Hippocampal formation (tissue), 2 donors: ENCODE results near the gene PALB2.

Experiments used
- DNase-seq, 2 donors: peaks; one replicate each; lab custom pipeline; 2025; lab: John Stamatoyannopoulos, UW

PALB2 gene

DNA sequence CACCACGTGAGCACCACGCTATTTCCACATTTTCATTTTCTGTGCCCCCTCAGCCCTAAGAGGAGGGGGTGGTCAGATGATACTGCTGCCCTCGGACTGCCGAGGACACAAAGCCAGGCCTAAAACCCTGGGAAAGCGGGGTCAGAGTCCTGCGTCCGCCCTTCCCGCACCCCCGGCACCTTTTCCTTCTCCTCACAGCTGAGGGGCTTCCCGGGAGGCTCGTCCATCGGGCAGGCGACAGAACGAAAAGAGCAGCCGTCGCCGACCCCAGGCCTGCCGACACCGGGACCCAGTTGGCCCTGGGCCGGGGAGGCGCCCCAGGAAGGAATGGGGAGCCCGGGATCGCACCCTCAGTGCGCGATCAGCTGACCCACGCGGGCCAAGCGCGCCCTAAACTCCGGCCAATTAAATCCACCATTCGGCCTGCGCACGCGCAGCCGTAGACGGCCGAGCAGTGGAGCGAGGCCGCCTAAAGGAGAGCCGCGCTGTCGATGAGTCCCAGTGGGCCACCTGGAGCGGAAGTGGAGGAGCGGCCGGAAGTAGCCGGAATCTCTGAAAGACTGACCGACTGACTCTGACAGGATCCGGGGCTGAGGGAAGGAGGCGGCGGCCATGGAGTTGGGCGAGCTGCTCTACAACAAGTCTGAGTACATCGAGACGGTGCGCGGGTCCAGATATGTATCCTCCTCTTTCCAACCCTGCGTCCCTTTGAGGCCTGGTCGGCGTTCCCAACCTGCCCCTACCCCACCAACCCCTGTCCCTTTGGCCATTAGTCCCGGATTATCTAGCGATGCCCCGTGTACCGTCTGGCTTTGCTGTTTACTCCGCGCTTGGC, at the start of gene PALB2, which contains the start of gene DCTN5:
Gene PALB2, minus strand, starts transcription at position 380 of the 835 bp plus-strand sequence. Its CDS starts 153 bp downstream, at position 227.
Gene DCTN5, plus strand, starts transcription at position 536 of the 835 bp plus-strand sequence. Its CDS starts 77 bp downstream, at position 613.
- peak; percentile 89 to 95 for DNase-seq

GRCh38 chr16:23689442-23690187, 48.5 kb upstream of the PALB2 start:
- no peak for DNase-seq

GRCh38 chr16:23687034-23687808, 46.1 kb upstream of the PALB2 start:
- no peak for DNase-seq

GRCh38 chr16:23683487-23683886, 42.4 kb upstream of the PALB2 start:
- DNase-seq, result no peak

GRCh38 chr16:23682181-23682580, 41.1 kb upstream of the PALB2 start:
- no peak for DNase-seq

- DNase-seq, result no peak
Observed at GRCh38 chr16:23679986-23680336, 38.9 kb upstream of the PALB2 start.

DNA sequence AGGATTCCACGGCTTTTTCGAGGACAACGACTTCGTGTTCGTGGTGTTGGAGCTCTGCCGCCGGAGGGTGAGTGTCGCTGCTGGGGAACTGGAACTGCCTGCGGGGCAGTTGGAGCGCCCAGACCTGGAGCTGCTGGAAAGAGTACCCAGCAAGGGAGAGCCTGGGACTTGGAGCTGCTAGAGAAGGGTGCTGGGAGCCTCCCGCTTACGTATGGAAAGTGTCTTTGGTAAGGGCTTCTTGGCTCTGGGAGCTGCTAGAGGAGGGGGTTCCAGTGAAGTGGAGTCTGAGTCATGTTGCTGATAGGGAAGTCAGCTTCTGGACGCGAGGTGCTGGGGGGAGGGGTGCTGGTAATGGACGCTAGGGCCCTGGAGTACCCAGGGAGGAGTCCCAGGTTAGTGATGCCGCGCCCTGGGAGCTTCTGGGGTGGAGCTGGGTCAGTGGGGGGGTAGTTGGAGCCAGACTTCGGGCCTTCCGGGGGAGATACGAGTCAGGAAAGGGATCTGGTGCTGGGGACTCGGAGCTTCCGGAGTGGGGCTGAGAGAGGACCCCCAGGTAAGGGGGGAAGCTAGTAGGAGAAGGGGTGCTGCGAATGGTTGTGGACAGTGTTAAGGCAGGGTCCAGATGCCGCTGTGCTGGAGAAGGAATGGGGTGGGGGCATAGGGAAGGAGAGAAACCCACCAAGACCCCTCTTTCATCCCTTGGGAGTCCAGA, 38.3 kb upstream of the PALB2 start:
- no peak for DNase-seq

DNA sequence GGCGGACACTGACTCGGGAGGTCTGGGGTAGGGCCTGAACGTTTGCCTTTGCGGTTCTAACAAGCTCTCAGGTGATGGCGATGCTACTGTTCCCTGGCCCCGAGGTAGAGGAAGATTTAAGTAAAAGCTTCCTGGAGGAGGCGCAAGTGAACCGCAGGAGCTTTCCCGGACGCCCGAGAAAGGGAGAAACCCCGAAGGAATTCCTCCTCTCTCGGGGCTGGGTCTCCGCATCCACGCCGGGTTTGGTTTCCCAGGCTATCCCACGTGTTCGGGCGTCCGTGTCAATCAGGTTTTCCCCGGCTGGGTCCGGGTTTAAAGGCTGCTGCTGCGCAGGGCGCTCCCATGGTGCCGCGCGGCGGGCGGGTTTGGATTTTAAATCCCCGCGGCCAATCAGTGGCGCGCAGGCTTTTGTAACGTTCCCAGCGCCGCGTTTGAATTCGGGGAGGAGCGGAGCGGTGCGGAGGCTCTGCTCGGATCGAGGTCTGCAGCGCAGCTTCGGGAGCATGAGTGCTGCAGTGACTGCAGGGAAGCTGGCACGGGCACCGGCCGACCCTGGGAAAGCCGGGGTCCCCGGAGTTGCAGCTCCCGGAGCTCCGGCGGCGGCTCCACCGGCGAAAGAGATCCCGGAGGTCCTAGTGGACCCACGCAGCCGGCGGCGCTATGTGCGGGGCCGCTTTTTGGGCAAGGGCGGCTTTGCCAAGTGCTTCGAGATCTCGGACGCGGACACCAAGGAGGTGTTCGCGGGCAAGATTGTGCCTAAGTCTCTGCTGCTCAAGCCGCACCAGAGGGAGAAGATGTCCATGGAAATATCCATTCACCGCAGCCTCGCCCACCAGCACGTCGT, 37.5 kb upstream of the PALB2 start, which contains the start of gene PLK1:
Gene PLK1, plus strand, starts transcription at position 460 of the 844 bp plus-strand sequence. Its CDS starts 44 bp downstream, at position 504.
- DNase-seq, result peak; percentile 19 to 50

DNA sequence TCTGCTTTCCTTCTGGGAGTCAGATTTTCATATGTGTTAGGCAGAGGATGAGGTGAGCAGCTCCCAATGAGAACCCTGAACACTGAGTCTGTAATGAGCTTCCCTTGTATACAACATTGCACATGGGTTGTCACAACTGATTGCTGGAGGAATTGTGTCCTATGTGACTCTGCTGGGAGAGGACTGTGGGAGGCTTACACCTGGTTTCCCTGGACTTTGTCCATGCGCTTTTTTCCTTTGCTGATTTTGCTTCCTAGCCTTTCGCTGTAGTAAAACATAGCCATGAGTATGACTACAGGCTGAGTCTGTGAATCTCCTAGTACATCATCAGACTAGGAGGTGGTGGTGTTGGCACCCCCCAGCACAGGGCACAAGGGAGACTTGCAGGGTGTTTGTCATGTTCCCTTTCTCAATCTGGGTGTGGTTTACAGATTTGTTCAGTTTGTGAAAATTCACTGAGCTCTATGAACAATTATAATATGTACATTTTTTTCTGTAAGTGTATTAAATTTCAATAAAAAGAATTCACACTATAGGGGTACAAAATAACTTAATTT, 35.9 kb upstream of the PALB2 start:
- peak in 1 of 2 donors; percentile 5 for DNase-seq

GRCh38 chr16:23673971-23674614, 33.0 kb upstream of the PALB2 start:
- DNase-seq, result no peak

GRCh38 chr16:23670137-23670776, 29.1 kb upstream of the PALB2 start:
- DNase-seq, result no peak

- DNase-seq, result no peak
Observed at GRCh38 chr16:23668873-23669272, 27.8 kb upstream of the PALB2 start.

DNA sequence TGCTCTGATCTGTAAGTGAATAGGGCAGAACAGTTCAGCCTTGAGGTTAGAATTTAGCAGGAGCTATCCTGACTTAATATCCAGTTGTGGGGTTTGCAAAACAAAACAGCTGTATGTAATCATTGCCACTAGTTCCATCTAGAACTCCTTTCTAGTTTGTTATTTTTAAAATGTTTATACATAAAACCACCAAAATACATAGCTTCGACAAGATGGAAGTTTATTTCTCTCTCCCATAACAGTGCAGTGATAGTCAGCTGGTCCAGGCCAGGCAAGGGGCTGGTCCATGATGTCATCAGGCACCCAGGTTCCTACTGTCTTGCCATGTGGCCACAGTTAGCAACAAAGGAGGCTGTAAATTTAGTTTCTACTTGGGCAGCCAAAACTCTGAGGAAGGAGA, 27.1 kb upstream of the PALB2 start:
- no peak for DNase-seq

DNA sequence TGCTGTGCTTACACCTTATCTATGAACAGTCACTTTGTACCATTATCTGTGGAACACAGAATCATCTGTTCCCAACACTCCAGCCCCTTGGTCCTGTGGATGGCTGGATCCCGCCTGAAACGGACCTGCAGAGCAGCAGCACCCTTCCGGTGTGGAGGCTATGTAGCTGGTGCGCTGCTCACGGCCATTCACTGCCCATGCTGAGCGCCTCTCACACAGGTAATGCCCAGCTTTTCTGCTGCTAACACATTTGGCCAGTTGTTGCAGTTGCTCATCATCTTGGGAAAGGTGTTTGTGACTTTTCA, 26.2 kb upstream of the PALB2 start:
- DNase-seq, result no peak

DNA sequence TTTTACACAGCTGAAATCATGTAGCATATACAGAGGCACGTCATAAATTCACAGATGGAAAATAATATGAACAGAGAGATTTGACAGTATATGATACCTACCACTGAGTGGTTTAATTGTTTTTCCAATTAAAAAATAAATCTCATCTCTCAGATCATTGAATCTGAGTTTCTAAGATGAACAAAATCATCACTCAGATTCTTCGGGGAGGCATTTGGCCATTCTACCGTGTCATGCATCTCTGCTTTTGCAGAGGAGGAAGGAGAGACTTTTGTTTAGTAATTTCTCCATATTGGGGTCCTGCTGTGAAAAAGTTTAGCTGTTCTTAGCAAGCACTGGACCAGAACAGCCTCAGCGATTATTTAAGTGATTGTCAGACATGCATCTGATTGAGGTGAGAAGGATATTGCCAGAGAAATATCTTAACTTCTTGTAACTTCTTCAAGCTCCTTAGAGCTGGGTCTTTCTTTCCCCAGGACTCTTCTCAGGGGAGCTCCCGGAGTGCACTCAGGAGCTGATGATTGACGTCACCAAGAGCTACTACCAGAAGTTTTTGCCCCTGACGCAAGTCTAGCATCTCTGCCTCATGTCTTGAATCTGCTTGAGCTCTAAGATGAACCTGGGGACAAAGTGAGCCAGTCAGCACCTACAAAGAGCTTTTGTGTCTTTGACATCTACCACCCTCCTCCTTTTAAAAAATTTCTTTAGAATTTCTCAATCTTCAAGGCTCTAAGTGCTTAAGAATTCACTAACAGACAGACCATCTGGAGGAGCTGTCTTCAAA, 25.7 kb upstream of the PALB2 start:
- DNase-seq, result no peak

GRCh38 chr16:23663918-23664317, 22.8 kb upstream of the PALB2 start:
- DNase-seq, result no peak

DNA sequence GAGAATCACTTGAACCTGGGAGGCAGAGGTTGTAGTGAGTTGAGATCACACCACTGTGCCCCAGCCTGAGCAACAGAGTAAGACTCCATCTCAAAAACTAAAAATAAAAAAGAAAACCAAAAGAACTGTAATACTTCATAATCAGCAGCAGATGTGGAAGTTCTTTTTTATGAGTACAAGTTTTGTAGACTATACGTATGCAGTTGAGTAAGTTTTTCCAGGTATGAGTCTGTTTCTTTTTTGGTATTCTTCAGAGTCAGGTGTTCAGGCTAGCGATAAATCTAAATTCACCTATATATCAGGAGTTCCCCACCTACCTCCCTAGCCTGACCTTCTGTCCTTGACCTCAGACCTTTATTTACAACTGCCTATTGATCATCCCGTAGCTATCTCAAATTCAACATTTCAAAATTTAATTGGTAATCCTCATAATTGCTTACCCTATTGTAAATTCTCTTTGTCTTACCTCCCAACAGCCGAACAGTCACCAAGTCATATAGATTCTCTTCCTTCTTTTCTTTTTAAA, 10.9 kb upstream of the PALB2 start:
- DNase-seq, result no peak

DNA sequence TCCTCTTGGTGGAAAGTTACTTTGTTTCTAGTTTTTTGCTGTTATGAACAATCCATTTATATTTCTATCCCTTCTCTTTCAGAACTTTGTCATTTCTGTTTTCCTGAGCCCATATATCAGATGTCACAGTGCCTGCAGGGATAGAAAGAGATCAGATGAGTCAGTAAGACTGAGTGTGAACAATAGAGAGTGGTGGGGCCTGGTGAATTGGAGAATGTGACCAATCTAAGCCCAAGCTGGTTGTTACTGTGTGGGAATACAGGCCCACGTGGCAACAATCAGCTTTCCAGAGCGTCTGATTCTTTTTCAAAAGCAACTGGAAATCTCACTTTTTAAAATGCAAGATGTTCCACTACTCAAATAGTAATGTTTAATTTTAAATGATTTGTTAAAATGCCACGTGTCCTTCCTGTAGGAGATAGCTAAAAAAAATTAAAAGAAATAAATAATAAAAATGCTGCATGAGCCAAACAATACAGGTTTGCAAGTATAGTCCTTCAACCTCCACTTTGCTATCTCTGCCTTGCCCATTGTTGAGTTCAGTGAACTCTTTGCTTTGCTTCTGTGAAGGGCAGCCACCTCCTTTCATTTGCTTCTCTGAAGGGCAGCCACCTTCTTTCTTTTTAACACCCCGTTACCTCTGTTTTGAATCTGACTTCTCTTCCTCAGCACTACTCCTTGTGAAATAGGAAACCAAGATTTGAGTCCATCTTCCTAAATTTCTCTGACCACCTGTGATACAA, 9.7 kb upstream of the PALB2 start:
- peak in 1 of 2 donors; percentile 9 for DNase-seq
